Smooth muscle cell (in vitro differentiated cells): ENCODE results near the gene ACOXL. TPM values are rescaled to one million over a fixed set of nuclear protein-coding genes. Genes with fewer than 3 reads are reported as not detected.

ENCODE experiments used
- DNase-seq: peaks from one replicate; lab custom pipeline; 2025; ENCODE audit not compliant: unreplicated experiment; lab: John Stamatoyannopoulos, UW
- H2AFZ ChIP-seq: fragments of 200-600 bp; sonication (generic); 2 replicates; pipeline ENCODE4 v1.6.0; 2016; ENCODE audit warnings: antibody characterized with exemption, low read depth, mild to moderate bottlenecking
- H3F3A ChIP-seq: fragments of 200-600 bp; sonication (generic); 2 replicates; pipeline ENCODE4 v1.6.0; 2017; ENCODE audit warnings: antibody characterized with exemption, low read depth
- H3K27ac ChIP-seq: fragments of 200-600 bp; sonication (generic); 2 replicates; pipeline ENCODE4 v1.5.1; 2016; ENCODE audit warnings: low read depth, mild to moderate bottlenecking
- H3K27me3 ChIP-seq: fragments of 200-600 bp; sonication (generic); 2 replicates; pipeline ENCODE4 v1.6.1; 2016; ENCODE audit warnings: low read depth, mild to moderate bottlenecking
- H3K36me3 ChIP-seq: fragments of 200-600 bp; sonication (generic); 2 replicates; pipeline ENCODE4 v1.5.1; 2016; ENCODE audit warnings: low read depth
- H3K4me1 ChIP-seq: fragments of 200-600 bp; sonication (generic); 2 replicates; pipeline ENCODE4 v1.5.1; 2016; ENCODE audit warnings: low read depth
- H3K4me2 ChIP-seq: fragments of 200-600 bp; sonication (generic); 2 replicates; pipeline ENCODE4 v1.6.0; 2016; ENCODE audit warnings: mild to moderate bottlenecking
- H3K4me3 ChIP-seq: fragments of 200-600 bp; sonication (generic); 2 replicates; pipeline ENCODE4 v1.5.1; 2016; ENCODE audit warnings: mild to moderate bottlenecking
- H3K79me2 ChIP-seq: fragments of 200-600 bp; sonication (generic); 2 replicates; pipeline ENCODE4 v1.6.0; 2016; ENCODE audit warnings: low read depth, mild to moderate bottlenecking
- H3K9ac ChIP-seq: fragments of 200-600 bp; sonication (generic); 2 replicates; pipeline ENCODE4 v1.6.0; 2016; ENCODE audit warnings: low read depth
- H3K9me3 ChIP-seq: fragments of 200-600 bp; sonication (generic); replicated peaks from 2 replicates; pipeline ENCODE4 v1.5.1; 2016; ENCODE audit warnings: low read depth
- H4K20me1 ChIP-seq: fragments of 200-600 bp; sonication (generic); 2 replicates; pipeline ENCODE4 v1.6.0; 2016; ENCODE audit warnings: low read depth
- WGBS: methylation state at CpG from one replicate; pipeline ENCODE4 v1.1.7; 2016; ENCODE audit warnings: low lambda C conversion rate; 5-methylcytosine and 5-hydroxymethylcytosine counted together
- polyA plus RNA-seq: library from polyadenylated mRNA; unstranded; fragments of >200 nt; fragmentation: Nextera tagmentation; extraction: Ambion mirVana; gene quantifications from 2 replicates; pipeline ENCODE4 v1.2.1, GENCODE V29; 2016
- total RNA-seq: library from RNA; depleted of rRNA; stranded (reverse); fragments of >200 nt; gene quantifications from 2 replicates; pipeline ENCODE4 v1.2.3, GENCODE V29; 2014
- TF ChIP-seq, protein P1 (sequence below): fragments of 200-600 bp; sonication (generic); IDR thresholded peaks from 2 replicates; pipeline ENCODE4 v1.5.1; 2017; ENCODE audit warnings: borderline replicate concordance, mild to moderate bottlenecking, antibody characterized with exemption; ENCODE audit not compliant: insufficient read depth, poor library complexity, severe bottlenecking

Gene ACOXL
- total and polyA plus RNA-seq, 2 experiments from 2014 or later = not detected

DNA sequence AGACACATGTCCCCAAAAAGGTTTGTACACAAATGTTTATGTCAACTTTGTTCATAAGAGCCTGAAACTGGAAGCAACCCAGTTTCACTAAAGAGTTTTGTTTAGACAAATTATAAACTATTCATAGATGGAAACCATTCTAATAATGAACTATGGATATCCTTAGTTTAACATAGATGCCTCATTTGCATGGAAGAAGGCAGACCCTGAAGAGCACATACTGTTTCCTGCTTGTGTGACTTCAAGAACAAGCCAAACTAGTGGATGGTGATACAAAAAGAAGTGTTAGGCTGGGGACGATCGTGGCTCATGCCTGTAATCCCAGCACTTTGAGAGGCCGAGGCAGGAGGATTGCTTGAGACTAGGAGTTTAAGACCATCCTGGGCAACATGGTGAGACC is 48.1 kb downstream of the ACOXL start:
- H3F3A ChIP-seq = no peaks in the 10 kb centered on the region
- H3K9me3 ChIP-seq = no peaks in the 10 kb centered on the region
- no peak overlapping the region for H2AFZ ChIP-seq
- 94% methylated on average over 3 of the region's 3 CpGs for WGBS
- TF ChIP-seq, protein P1, sequence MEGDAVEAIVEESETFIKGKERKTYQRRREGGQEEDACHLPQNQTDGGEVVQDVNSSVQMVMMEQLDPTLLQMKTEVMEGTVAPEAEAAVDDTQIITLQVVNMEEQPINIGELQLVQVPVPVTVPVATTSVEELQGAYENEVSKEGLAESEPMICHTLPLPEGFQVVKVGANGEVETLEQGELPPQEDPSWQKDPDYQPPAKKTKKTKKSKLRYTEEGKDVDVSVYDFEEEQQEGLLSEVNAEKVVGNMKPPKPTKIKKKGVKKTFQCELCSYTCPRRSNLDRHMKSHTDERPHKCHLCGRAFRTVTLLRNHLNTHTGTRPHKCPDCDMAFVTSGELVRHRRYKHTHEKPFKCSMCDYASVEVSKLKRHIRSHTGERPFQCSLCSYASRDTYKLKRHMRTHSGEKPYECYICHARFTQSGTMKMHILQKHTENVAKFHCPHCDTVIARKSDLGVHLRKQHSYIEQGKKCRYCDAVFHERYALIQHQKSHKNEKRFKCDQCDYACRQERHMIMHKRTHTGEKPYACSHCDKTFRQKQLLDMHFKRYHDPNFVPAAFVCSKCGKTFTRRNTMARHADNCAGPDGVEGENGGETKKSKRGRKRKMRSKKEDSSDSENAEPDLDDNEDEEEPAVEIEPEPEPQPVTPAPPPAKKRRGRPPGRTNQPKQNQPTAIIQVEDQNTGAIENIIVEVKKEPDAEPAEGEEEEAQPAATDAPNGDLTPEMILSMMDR = no peak
- H4K20me1 ChIP-seq = no peaks in the 10 kb centered on the region
- H3K4me2 ChIP-seq = no peak overlapping the region
- H3K27me3 ChIP-seq = peaks cover 96% of the 10 kb centered on the region
- H3K79me2 ChIP-seq = no peaks in the 10 kb centered on the region
- H3K4me3 ChIP-seq = no peak overlapping the region
- no peaks in the 10 kb centered on the region for H3K36me3 ChIP-seq
- no peaks in the 10 kb centered on the region for H3K4me1 ChIP-seq
- H3K9ac ChIP-seq = no peak overlapping the region
- no peak overlapping the region for H3K27ac ChIP-seq
- DNase-seq = no peak

DNA sequence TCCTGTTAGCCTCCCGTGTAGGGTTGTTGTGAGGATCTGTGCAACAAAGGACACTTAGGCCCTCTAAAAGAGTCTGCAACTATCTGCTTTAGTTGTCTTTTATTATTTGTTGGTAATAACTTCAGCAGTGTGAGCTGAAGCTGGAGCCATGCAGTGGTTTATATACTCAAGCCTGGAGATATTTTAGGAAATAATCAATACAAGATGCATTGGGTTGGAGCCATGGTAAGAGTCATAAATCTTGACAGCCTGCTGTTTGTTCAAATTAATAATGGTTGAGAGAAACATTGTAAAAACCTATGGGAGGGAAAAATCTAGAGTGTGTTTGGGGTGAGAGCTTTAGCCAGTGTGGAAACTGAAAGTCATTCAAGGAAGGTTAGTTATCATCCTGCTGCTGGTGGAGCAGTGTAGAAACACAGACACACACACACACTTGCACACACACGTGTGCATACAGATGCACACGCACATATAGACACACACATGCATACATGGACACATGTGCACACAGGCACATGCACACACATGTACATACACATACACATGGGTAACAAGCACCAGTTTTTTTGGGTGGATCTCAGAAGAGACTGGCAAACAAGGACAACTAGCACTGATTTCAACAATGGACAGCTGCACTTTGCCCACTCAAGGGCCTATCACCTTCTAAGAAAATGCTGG is 51.0 kb downstream of the ACOXL start:
- WGBS = 81% methylated on average over 3 of the region's 3 CpGs
- Histone ChIP-seq H3K4me1 (no peaks in the 10 kb centered on the region), H3F3A (no peaks in the 10 kb centered on the region), H3K4me2 (no peak overlapping the region), H4K20me1 (no peaks in the 10 kb centered on the region), H2AFZ (no peak overlapping the region), H3K27ac (no peak overlapping the region), H3K9me3 (no peaks in the 10 kb centered on the region), H3K36me3 (no peaks in the 10 kb centered on the region), H3K4me3 (no peak overlapping the region), H3K79me2 (no peaks in the 10 kb centered on the region), H3K27me3 (peaks cover 73% of the 10 kb centered on the region), H3K9ac (no peak overlapping the region)
- TF ChIP-seq, protein P1 = no peak
- DNase-seq = no peak

DNA sequence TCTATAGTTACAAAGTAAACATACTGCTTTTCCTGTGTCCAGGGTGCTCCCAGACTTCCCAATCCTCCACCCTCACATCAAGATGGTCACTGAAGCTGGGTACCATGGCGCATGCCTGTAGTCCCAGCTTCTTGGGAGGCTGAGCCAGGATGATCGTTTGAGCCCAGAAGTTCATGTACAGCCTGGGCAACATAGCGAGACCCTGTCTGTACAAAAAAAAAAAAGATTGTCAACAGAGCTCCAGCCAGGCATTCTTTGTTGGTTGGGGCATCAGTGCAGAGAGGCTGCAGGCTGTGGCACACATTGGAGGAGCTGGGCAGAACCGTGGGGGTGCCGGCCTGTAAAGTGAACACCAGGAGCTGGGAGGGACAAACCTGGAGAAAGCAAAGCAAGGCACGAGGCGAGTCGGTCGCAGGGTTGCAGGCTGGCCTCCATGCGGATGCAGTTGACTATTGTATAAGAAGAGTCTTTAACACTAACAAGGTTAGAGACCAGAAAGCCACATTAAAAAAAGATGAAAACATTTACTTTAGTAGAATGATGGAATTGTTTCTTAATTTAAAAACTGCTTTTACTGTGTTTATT is 51.8 kb downstream of the ACOXL start:
- Histone ChIP-seq H3K9me3 (no peaks in the 10 kb centered on the region), H3K36me3 (no peaks in the 10 kb centered on the region)
- TF ChIP-seq, protein P1 = no peak

DNA sequence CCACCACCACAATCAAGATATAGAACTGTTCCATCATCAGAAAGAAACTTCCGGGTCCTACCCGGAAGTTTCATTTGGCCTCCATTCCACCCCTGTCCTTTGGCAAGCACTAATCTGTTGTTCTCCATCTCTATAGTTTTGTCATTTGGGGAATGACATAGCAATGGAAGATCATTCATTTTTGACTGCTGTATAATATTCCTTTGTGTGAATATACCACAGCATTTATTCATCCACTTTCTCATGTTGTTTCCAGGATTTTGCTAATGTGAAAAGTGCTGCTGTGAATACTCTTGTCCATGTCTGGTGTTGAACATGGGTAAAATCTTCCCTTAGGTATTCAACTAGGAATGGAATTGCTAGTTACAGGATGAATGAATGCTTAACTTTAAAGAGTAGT is 53.1 kb downstream of the ACOXL start:
- H3K9me3 ChIP-seq = no peaks in the 10 kb centered on the region

More for the DNA sequence above, 51.8 kb downstream of the ACOXL start:
- H3K79me2 ChIP-seq = no peaks in the 10 kb centered on the region
- peaks cover 70% of the 10 kb centered on the region for H3K27me3 ChIP-seq
- no peak overlapping the region for H2AFZ ChIP-seq
- H3K4me3 ChIP-seq = no peak overlapping the region
- no peak overlapping the region for H3K9ac ChIP-seq
- WGBS = 90% methylated on average over 10 of the region's 10 CpGs
- H3F3A ChIP-seq = no peaks in the 10 kb centered on the region
- H3K27ac ChIP-seq = no peak overlapping the region
- H3K4me1 ChIP-seq = no peaks in the 10 kb centered on the region
- no peak overlapping the region for H3K4me2 ChIP-seq
- no peaks in the 10 kb centered on the region for H4K20me1 ChIP-seq
- no peak for DNase-seq

More for the DNA sequence above, 53.1 kb downstream of the ACOXL start:
- H3K9ac ChIP-seq = no peak overlapping the region
- peaks cover 70% of the 10 kb centered on the region for H3K27me3 ChIP-seq
- no peaks in the 10 kb centered on the region for H3K36me3 ChIP-seq
- no peak overlapping the region for H3K27ac ChIP-seq
- H3K4me1 ChIP-seq = no peaks in the 10 kb centered on the region
- H3K4me3 ChIP-seq = no peak overlapping the region
- TF ChIP-seq, protein P1 = no peak
- WGBS = 100% methylated on average over 2 of the region's 2 CpGs
- H4K20me1 ChIP-seq = no peaks in the 10 kb centered on the region
- no peak overlapping the region for H2AFZ ChIP-seq
- H3K4me2 ChIP-seq = no peak overlapping the region
- DNase-seq = no peak
- H3F3A ChIP-seq = no peaks in the 10 kb centered on the region
- no peaks in the 10 kb centered on the region for H3K79me2 ChIP-seq
